AG09319 (cell line): ENCODE results near the gene TIPARP.

Experiments
- DNase-seq: peaks from one replicate; pipeline ENCODE4 v3.0.0-alpha.2; 2010; ENCODE audit warnings: low read depth; ENCODE audit errors: extremely low read depth
- CTCF ChIP-seq: IDR thresholded peaks from 2 replicates; pipeline ENCODE4 v1.5.1; 2011; ENCODE audit warnings: low read depth, mild to moderate bottlenecking, inconsistent platforms, low read length, moderate library complexity

The TIPARP gene

DNA sequence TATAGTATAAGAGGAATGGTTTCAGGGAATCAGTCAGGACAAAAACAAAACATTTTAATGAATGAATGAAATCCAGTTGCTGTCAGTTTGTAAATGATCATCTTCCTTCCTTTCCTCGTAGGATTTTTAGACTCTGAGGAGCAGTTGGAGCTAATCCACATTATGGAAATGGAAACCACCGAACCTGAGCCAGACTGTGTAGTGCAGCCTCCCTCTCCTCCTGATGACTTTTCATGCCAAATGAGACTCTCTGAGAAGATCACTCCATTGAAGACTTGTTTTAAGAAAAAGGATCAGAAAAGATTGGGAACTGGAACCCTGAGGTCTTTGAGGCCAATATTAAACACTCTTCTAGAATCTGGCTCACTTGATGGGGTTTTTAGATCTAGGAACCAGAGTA is 3.1 kb downstream of the TIPARP start:
- no peak for DNase-seq
- TF ChIP-seq CTCF: no peak

DNA sequence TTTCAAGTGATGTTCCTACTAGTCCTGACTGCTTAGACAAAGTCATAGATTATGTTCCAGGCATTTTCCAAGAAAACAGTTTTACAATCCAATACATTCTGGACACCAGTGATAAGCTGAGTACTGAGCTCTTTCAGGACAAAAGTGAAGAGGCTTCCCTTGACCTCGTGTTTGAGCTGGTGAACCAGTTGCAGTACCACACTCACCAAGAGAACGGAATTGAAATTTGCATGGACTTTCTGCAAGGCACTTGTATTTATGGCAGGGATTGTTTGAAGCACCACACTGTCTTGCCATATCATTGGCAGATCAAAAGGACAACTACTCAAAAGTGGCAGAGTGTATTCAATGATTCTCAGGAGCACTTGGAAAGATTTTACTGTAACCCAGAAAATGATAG is 3.8 kb downstream of the TIPARP start:
- DNase-seq: no peak
- no peak for TF ChIP-seq CTCF

DNA sequence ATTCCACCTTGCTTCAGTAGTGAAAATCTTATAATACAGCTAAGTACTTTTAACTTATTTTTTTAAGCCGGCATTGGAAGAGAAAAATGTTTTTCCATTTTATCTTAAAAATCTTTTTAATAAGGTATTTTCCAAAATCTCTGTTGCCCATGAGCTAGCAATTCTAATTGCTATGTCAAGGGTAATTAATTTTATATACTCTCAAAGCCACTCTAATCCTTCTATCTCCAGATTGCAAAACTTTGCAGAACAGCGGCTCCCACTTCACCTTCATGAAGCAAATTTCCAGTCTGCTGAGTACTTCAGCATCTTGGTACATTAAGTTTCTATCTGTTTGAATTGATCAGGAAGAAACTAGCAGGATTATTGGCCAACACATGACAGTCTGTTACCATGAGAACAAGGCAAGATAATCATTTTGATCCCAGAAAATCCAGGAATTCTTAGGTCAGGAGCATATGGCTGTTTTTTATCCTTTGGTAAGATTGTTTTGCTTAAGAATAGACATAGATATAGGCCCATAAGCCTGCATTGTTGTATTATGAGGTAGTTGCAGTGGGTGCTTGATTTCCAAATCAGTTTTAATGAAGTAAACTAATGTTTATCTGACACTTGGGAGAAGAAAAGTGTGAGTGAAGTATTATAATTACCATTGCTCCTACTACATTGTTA is 6.0 kb downstream of the TIPARP start:
- no peak for DNase-seq
- no peak for TF ChIP-seq CTCF

DNA sequence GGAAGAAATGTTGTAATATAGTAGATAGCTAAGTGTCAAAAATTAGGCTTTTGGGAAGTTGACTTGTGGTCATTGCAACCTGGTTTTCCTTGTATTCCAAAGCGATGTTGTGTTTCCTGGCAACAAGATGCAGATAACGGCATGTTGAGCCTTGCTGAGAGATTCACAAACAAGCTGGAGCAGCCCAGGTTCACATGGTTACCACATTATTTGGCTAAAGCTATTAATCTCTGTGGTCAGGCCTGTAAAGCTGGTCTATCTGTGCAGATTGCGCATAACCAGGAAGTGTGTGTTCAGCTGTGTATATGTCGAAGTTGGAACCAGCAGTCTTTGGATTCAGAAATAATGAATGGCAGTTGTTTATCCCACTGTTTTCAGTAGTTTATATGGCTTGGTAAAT is 6.6 kb downstream of the TIPARP start:
- TF ChIP-seq CTCF: no peak
- peak; percentile 73 for DNase-seq

GRCh38 chr3:156682501-156682900 is 8.1 kb downstream of the TIPARP start:
- no peak for TF ChIP-seq CTCF
- DNase-seq: no peak

- TF ChIP-seq CTCF: no peak
- no peak for DNase-seq
Observed at GRCh38 chr3:156682963-156683362, 8.6 kb downstream of the TIPARP start.

- no peak for DNase-seq
- no peak for TF ChIP-seq CTCF
Observed at GRCh38 chr3:156685198-156685597, 10.8 kb downstream of the TIPARP start.
